Stimulated activated CD4-positive, alpha-beta T cell treated with anti-CD3 and anti-CD28 coated beads, Interleukin-2, amount 100 ng/mL, for 24 hours (primary cell): ENCODE data around the gene GRAPL.
"Not testable (repeated sequence)": the region's sequence is repeated elsewhere in the genome, so short reads cannot be mapped to it uniquely, and the experiment has no call there.

Experiments used
- DNase-seq, 2 donors: peaks; one replicate each; pipeline ENCODE4 v3.0.0-alpha.2; 2020

The GRAPL gene

DNA sequence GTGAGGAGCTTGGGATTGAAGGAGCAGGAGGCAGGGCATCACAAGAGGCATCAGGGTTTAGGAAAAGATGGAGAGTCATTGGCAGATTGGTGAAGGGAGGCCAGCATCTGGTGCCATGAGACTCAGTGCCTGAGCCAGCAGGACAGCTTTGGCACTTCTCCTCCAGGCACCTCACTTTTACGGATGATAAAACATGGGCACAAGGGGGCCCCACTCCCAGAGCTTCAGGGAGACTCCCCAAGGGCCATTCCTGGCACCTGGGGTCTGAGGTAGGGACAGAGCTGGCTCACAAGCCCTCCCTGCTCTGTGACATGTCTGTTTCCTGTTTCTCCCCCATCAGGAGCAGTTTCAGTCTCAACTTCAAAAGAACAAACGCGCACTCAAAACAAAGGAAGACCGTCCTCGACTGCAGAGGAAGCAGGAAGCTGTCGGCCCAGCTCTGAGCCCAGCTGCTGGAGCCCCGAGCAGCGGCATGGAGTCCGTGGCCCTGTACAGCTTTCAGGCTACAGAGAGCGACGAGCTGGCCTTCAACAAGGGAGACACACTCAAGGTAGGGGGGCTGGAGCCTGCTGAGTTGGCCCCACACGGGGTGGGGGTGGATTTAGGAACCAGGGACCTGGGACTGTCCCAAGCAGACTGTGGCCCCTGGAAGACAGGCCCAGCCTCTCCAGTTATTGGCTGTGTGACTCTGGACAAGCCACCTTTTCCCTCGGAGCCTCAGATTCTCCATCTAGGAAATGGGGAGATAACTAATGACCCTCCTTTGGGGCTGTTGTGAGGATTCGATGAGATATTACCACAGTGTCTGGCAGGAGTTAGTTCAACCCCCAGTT, at the start of gene GRAPL:
TSS of gene GRAPL (plus strand) at position 442 of the 833 bp plus-strand sequence. CDS start at position 473, 31 bp downstream.
- DNase-seq: not testable (repeated sequence)

DNA sequence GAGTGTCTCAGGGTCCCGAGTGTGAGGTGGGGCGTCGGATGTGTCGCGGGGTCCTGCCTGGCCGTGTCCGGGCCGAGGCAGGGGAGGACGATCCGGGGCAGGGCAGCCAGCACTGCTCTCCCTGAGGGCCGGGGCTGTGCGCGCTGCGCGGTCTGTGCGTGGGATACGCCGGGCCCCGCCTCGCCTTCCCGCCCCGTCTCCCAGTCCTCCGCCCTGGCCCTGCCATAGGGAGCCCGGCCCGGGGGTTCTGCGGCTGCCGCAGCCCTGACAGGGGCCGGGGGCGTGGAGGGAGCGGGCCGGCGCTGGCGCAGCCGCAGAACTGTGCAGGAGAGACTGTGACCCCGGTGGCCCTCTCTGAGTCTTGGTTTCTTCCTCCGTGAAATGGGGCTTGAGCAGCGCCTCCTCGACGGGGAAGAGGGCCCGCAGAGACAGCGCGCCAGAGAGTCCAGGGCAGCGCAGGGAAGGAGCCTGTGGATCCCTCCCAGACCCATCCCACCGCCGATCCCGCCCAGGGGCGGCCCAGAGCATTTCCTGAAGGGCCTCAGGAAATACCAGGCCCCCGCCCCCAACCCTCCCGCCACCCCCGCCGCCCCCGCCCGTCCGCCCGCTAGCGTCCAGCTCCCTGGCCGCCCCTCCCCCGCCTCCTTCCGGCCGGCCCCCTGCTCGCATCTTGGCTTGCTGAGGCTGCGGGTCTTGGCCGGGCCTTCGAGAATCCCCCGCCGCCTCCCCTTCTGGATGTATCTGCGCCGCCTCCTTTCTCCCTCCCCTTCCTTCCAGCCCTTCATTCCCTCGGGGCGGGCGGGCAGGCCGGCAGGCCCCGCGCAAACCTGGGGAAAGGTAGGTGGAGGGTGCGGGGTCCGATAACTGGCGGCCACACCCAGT, 38.3 kb upstream of the GRAPL start:
- not testable (repeated sequence) for DNase-seq

GRCh38 chr17:19090058-19090772, 37.2 kb upstream of the GRAPL start:
- not testable (repeated sequence) for DNase-seq

- not testable (repeated sequence) for DNase-seq
Measured at GRCh38 chr17:19092737-19093683, 34.4 kb upstream of the GRAPL start.

GRCh38 chr17:19093684-19094438, 33.5 kb upstream of the GRAPL start:
- DNase-seq: not testable (repeated sequence)

DNA sequence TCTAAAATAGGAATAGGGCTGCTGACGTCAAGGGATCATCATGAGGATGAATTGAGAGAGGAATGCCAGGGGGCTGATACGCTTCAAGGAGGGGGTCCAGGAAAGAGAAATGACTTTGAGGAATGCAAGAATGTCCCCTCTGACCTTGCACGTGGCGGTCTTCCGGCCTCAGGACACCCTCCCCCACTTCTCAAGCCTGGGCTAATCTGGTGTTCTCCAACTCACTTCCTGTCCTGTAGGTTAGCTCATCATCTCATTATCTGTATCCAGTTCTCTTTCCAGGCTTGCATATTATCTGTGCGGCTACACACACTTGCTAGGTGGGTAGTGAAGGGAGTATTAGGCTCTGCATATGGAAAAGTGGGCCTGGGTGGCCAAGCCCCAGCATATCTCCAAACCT, 18.9 kb upstream of the GRAPL start:
- not testable (repeated sequence) for DNase-seq

GRCh38 chr17:19110189-19111097, 16.9 kb upstream of the GRAPL start:
- not testable (repeated sequence) for DNase-seq

GRCh38 chr17:19111111-19111711, 16.2 kb upstream of the GRAPL start:
- DNase-seq: peak; percentile 59 to 70

GRCh38 chr17:19111801-19112458, 15.5 kb upstream of the GRAPL start:
- peak; percentile 74 to 82 for DNase-seq

GRCh38 chr17:19112459-19112826, 14.9 kb upstream of the GRAPL start:
- DNase-seq: not testable (repeated sequence)

GRCh38 chr17:19118695-19119094, 8.7 kb upstream of the GRAPL start:
- DNase-seq: not testable (repeated sequence)

- not testable (repeated sequence) for DNase-seq
Measured at GRCh38 chr17:19125289-19125688, 2.1 kb upstream of the GRAPL start.

GRCh38 chr17:19129500-19129899, 2.1 kb downstream of the GRAPL start:
- not testable (repeated sequence) for DNase-seq

GRCh38 chr17:19131108-19131507, 3.7 kb downstream of the GRAPL start:
- DNase-seq: not testable (repeated sequence)

DNA sequence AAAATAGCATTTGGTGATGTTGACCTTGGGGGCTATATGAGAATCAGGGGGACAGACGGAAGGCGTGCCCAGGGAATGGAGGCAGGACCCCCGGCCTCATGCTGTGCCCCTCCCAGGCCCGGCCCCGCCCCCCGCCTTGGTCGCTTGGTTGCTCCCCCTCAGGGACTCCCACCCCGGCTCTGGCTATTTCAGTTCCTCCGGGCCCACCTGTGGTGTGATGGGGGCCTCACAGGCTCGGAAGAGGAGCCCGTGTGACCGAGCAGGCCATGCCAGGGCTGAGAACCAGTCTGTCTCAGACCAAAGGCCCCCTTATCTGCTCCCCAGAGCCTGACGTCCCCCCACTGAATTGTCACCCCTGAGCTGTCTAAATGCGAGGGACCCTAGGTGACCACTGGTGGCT, 4.4 kb downstream of the GRAPL start:
- DNase-seq: not testable (repeated sequence)

GRCh38 chr17:19133793-19134192, 6.4 kb downstream of the GRAPL start:
- not testable (repeated sequence) for DNase-seq

- DNase-seq: not testable (repeated sequence)
Measured at GRCh38 chr17:19135391-19135790, 8.0 kb downstream of the GRAPL start.

GRCh38 chr17:19136138-19136537, 8.7 kb downstream of the GRAPL start:
- DNase-seq: not testable (repeated sequence)

GRCh38 chr17:19136605-19137004, 9.2 kb downstream of the GRAPL start:
- not testable (repeated sequence) for DNase-seq
